Trophoblast cell (in vitro differentiated cells and primary cell): ENCODE results near the gene SNX33.
A peak's percentile ranks its signal among the peaks of the same experiment; 100 is the strongest.

Source experiments
- DNase-seq, 2 donors: peaks; one replicate each; pipeline ENCODE4 v3.0.0-alpha.2; 2016
- H2AFZ ChIP-seq: 2 replicates; pipeline ENCODE4 v1.6.1; 2013; ENCODE audit warnings: low read length, moderate library complexity, mild to moderate bottlenecking; ENCODE audit not compliant: insufficient read depth, poor library complexity
- H2AK5ac ChIP-seq: 2 replicates; pipeline ENCODE4 v1.6.1; 2013; ENCODE audit warnings: mild to moderate bottlenecking, low read length
- H2BK120ac ChIP-seq: 2 replicates; pipeline ENCODE4 v1.6.1; 2013; ENCODE audit warnings: low read length, mild to moderate bottlenecking, moderate library complexity; ENCODE audit not compliant: insufficient read depth, poor library complexity
- H2BK12ac ChIP-seq: 2 replicates; pipeline ENCODE4 v1.6.1; 2013; ENCODE audit warnings: mild to moderate bottlenecking, low read length, moderate library complexity
- H2BK5ac ChIP-seq: 2 replicates; pipeline ENCODE4 v1.6.1; 2013; ENCODE audit warnings: low read length, low read depth, moderate library complexity, mild to moderate bottlenecking; ENCODE audit not compliant: poor library complexity
- H3K14ac ChIP-seq: 2 replicates; pipeline ENCODE4 v1.6.1; 2013; ENCODE audit warnings: mild to moderate bottlenecking, low read length
- H3K18ac ChIP-seq: 2 replicates; pipeline ENCODE4 v1.6.1; 2013; ENCODE audit warnings: mild to moderate bottlenecking, low read length
- H3K23ac ChIP-seq: 2 replicates; pipeline ENCODE4 v1.6.1; 2013; ENCODE audit warnings: low read length
- H3K27ac ChIP-seq: 2 replicates; pipeline ENCODE4 v1.5.1; 2013; ENCODE audit warnings: low read depth, mild to moderate bottlenecking, inconsistent platforms, low read length, moderate library complexity
- H3K27me3 ChIP-seq: 2 replicates; pipeline ENCODE4 v1.6.1; 2013; ENCODE audit warnings: inconsistent platforms, mild to moderate bottlenecking, low read length, moderate library complexity; ENCODE audit not compliant: insufficient read depth
- H3K36me3 ChIP-seq, 2 experiments: 1 replicate in 1 of 2; 2 replicates in 1 of 2; pipeline ENCODE4 v1.6.1; 2013; ENCODE audit warnings: low read length in 2 of 2, mild to moderate bottlenecking in 2 of 2, moderate library complexity in 1 of 2; ENCODE audit not compliant: insufficient read depth in 2 of 2, control insufficient read depth in 1 of 2
- H3K4ac ChIP-seq: 2 replicates; pipeline ENCODE4 v1.6.1; 2013; ENCODE audit warnings: low read depth, mild to moderate bottlenecking, low read length, moderate library complexity
- H3K4me1 ChIP-seq, 2 experiments: 1 replicate in 1 of 2; 2 replicates in 1 of 2; pipeline ENCODE4 v1.6.1; 2013; ENCODE audit warnings: low read length in 2 of 2, mild to moderate bottlenecking in 2 of 2, moderate library complexity in 1 of 2; ENCODE audit not compliant: insufficient read depth in 2 of 2, control insufficient read depth in 1 of 2
- H3K4me2 ChIP-seq: 2 replicates; pipeline ENCODE4 v1.6.1; 2013; ENCODE audit warnings: inconsistent platforms, mild to moderate bottlenecking, low read length, moderate library complexity
- H3K4me3 ChIP-seq: 2 replicates; pipeline ENCODE4 v1.5.1; 2013; ENCODE audit warnings: mild to moderate bottlenecking, low read depth, low read length, inconsistent platforms
- H3K79me1 ChIP-seq: one replicate; pipeline ENCODE4 v1.6.1; 2013; ENCODE audit warnings: low read length
- H3K79me2 ChIP-seq: 2 replicates; pipeline ENCODE4 v1.6.1; 2013; ENCODE audit warnings: low read length, mild to moderate bottlenecking; ENCODE audit not compliant: control insufficient read depth, insufficient read depth, poor library complexity
- H3K9ac ChIP-seq: 2 replicates; pipeline ENCODE4 v1.6.1; 2013; ENCODE audit warnings: mild to moderate bottlenecking, low read length
- H3K9me3 ChIP-seq: 2 replicates; pipeline ENCODE4 v1.6.1; 2013; ENCODE audit warnings: low read depth, mild to moderate bottlenecking, control low read depth, inconsistent platforms, low read length; ENCODE audit not compliant: insufficient read depth
- H4K12ac ChIP-seq: 2 replicates; pipeline ENCODE4 v1.6.1; 2013; ENCODE audit warnings: low read depth, mild to moderate bottlenecking, low read length, moderate library complexity
- H4K8ac ChIP-seq: 2 replicates; pipeline ENCODE4 v1.6.1; 2013; ENCODE audit warnings: low read depth, mild to moderate bottlenecking, low read length, moderate library complexity
- H4K91ac ChIP-seq: one replicate; pipeline ENCODE4 v1.6.1; 2013; ENCODE audit warnings: low read depth, mild to moderate bottlenecking, low read length, moderate library complexity
- WGBS: extraction: QIAGEN DNeasy Blood & Tissue Kit; methylation state at CpG from one replicate; pipeline ENCODE4 v1.1.7; 2013; ENCODE audit warnings: missing lambda C conversion rate; ENCODE audit not compliant: insufficient read length, insufficient coverage; ENCODE audit errors: extremely low coverage; 5-methylcytosine and 5-hydroxymethylcytosine counted together

The SNX33 gene

DNA sequence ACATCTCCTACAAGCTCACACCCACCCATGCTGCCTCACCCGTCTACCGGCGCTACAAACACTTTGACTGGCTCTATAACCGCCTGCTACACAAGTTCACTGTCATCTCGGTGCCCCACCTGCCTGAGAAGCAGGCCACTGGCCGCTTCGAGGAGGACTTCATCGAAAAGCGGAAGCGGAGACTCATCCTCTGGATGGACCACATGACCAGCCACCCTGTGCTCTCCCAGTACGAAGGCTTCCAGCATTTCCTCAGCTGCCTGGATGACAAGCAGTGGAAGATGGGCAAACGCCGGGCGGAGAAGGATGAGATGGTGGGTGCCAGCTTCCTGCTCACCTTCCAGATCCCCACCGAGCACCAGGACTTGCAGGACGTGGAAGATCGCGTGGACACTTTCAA lies 2.1 kb downstream of the SNX33 start:
- H2BK120ac ChIP-seq: no peak overlapping the region
- H3K27ac ChIP-seq: no peak overlapping the region
- H3K23ac ChIP-seq: no peak overlapping the region
- H3K27me3 ChIP-seq: no peaks in the 10 kb centered on the region
- WGBS: no CpG with 5 or more reads among the region's 18 CpGs
- no peak overlapping the region for H3K4me3 ChIP-seq
- H3K36me3 ChIP-seq: peaks cover 15 to 21% of the 10 kb centered on the region in 2 experiments
- H2BK5ac ChIP-seq: no peak overlapping the region
- no peaks in the 10 kb centered on the region for H3K9me3 ChIP-seq
- H4K8ac ChIP-seq: no peak overlapping the region
- no peak overlapping the region for H3K18ac ChIP-seq
- peaks cover 18% of the 10 kb centered on the region for H3K79me1 ChIP-seq
- peaks cover 36 to 49% of the 10 kb centered on the region in 2 experiments for H3K4me1 ChIP-seq
- no peak overlapping the region for H3K9ac ChIP-seq
- H3K4me2 ChIP-seq: peak overlapping the region; percentile 1
- no peak overlapping the region for H4K12ac ChIP-seq
- H2AK5ac ChIP-seq: no peak overlapping the region
- peak overlapping the region; percentile 3 for H3K4ac ChIP-seq
- no peak overlapping the region for H2AFZ ChIP-seq
- H2BK12ac ChIP-seq: no peak overlapping the region
- DNase-seq: no peak
- H3K14ac ChIP-seq: no peak overlapping the region
- H4K91ac ChIP-seq: no peak overlapping the region
- H3K79me2 ChIP-seq: peaks cover 14% of the 10 kb centered on the region

DNA sequence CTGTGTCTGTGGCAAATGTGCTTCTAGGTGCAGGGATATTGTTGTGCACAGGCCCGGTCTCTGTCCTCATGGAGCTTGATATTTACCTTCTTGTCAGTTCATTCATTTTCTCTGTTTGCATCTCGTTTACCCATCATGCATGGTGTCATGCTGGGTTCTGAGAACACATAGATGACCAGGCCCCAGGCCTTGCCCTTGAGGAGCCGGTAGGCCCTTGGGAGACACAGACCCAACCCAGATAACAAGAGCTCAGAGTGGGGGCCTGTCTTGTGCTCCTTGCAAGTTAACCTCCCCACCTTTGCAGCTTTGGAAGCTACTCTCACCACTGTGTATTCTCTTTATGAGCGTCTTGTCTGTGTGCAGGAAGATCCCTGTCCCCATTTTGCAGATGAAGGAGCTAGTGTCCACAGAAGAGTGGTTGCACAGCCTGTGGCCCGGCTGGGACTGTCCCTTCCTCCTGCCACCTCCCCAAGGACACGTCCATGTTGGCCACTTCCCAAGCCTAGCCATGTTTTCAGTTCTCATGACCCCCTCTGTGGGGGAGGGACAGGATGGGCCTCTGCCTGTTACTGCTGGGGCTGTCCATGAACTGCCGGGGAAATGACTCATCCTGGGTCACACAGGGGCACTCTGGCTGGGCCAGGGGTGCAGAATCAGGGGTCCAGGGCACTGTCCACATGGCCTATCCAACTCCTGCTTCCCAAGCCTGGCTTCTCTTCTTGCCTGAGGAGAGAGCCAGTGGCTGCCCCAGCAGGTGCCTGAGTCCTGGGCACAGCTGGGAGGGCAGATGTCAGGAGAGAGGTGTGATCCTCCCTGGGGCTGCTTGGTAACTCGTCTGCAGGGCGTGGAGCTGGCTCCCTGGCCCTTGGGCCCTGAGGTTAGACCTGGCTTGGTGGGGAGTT lies 3.4 kb downstream of the SNX33 start:
- Histone ChIP-seq H4K8ac (no peak overlapping the region), H3K23ac (no peak overlapping the region), H3K14ac (no peak overlapping the region), H2BK5ac (no peak overlapping the region), H3K27me3 (no peaks in the 10 kb centered on the region), H2AFZ (no peak overlapping the region), H2AK5ac (no peak overlapping the region), H3K18ac (peak overlapping the region; percentile 16), H3K27ac (no peak overlapping the region), H3K9ac (no peak overlapping the region), H3K4me2 (peak overlapping the region; percentile 15), H3K9me3 (no peaks in the 10 kb centered on the region), H2BK120ac (no peak overlapping the region), H2BK12ac (no peak overlapping the region), H3K79me1 (peaks cover 18% of the 10 kb centered on the region), H3K36me3 (peaks cover 19 to 21% of the 10 kb centered on the region in 2 experiments), H3K4ac (peak overlapping the region; percentile 22), H3K4me3 (no peak overlapping the region), H3K4me1 (peaks cover 36 to 49% of the 10 kb centered on the region in 2 experiments), H4K91ac (no peak overlapping the region), H3K79me2 (peaks cover 14% of the 10 kb centered on the region), H4K12ac (no peak overlapping the region)
- WGBS: no CpG with 5 or more reads among the region's 9 CpGs
- DNase-seq: no peak

DNA sequence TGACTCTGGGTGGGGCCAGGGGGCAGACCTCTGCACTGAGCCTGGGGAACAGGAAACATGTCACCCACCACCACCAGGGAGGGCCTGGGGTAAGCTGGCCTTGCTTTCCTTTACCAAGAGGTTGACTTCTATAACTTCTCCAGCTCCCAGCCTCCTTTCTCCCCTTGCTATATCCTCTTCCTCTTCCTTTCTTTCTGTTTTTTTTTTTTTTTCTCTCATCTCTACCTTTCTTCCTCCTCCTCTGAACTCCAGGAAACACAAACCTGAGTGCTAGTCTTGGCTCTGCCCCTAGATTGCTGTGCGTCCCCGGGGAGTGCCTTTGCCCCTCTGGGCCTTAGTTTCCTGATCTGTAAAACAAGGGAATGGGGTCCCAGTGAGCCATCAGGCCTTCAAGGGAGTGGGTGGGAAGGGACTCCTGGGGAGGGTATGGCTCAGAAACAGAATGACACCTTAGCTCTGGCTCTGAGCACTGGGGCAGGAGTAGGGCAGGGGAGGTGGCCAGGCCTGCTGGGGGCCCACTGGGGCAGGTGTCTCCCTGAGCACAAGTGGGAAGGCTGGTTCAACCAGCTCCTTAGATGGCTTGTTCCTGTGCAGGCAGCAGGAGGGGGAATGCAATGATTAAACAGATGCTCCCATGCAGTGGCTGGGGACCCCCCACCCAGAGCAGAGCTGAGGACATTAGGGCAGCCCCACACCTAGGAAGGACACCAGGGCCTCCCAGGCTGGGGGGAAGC lies 4.3 kb downstream of the SNX33 start:
- no peak overlapping the region for H4K91ac ChIP-seq
- no peak overlapping the region for H4K8ac ChIP-seq
- peak overlapping the region; percentile 37 for H3K4me2 ChIP-seq
- H2AK5ac ChIP-seq: no peak overlapping the region
- H2BK12ac ChIP-seq: no peak overlapping the region
- peaks cover 14% of the 10 kb centered on the region for H3K79me2 ChIP-seq
- H3K4ac ChIP-seq: peak overlapping the region; percentile 3
- peaks cover 36 to 44% of the 10 kb centered on the region in 2 experiments for H3K4me1 ChIP-seq
- WGBS: no CpG with 5 or more reads among the region's 2 CpGs
- no peak overlapping the region for H3K9ac ChIP-seq
- no peak overlapping the region for H3K4me3 ChIP-seq
- H3K18ac ChIP-seq: peak overlapping the region; percentile 16
- no peak overlapping the region for H4K12ac ChIP-seq
- H2BK5ac ChIP-seq: no peak overlapping the region
- no peak overlapping the region for H2BK120ac ChIP-seq
- peaks cover 16% of the 10 kb centered on the region for H3K79me1 ChIP-seq
- H3K23ac ChIP-seq: no peak overlapping the region
- peaks cover 2% of the 10 kb centered on the region for H3K9me3 ChIP-seq
- no peak overlapping the region for H2AFZ ChIP-seq
- H3K27me3 ChIP-seq: no peaks in the 10 kb centered on the region
- no peak overlapping the region for H3K14ac ChIP-seq
- DNase-seq: no peak
- no peak overlapping the region for H3K27ac ChIP-seq
- peaks cover 23 to 28% of the 10 kb centered on the region in 2 experiments for H3K36me3 ChIP-seq

DNA sequence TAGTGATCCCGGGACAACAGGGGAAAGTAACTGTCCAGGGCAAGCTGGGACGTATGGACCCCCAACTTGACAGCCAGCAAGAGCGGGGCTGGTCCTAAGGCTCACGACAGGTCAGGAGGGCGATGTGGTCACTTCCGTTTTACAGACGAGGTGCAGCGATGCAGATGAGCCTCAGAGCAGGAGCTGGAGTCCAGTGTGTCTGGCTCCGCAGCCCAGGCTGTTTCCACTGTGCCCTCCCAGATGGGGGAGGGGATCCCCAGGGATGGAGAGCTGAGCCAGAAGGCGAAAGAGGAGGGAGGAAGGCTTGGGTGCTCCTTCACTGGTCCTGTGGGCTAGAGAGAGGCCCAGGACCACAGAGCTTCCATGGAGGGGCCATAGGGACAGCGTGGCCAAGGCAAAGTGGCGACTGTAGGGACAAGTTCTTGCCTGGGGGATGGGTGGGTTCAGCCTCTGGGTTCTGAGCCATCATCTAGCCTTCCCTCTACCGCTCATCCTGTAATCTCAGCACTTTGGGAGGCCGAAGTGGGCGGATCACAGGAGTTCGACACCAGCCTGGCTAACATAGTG lies 5.7 kb downstream of the SNX33 start:
- H3K4ac ChIP-seq: no peak overlapping the region
- H4K91ac ChIP-seq: no peak overlapping the region
- no peak overlapping the region for H3K27ac ChIP-seq
- H3K9ac ChIP-seq: no peak overlapping the region
- no peak overlapping the region for H4K12ac ChIP-seq
- H3K27me3 ChIP-seq: no peaks in the 10 kb centered on the region
- H3K4me1 ChIP-seq: peaks cover 36 to 44% of the 10 kb centered on the region in 2 experiments
- no peak overlapping the region for H4K8ac ChIP-seq
- peaks cover 36 to 43% of the 10 kb centered on the region in 2 experiments for H3K36me3 ChIP-seq
- no peak overlapping the region for H3K23ac ChIP-seq
- no peak overlapping the region for H2BK120ac ChIP-seq
- H3K79me1 ChIP-seq: peaks cover 2% of the 10 kb centered on the region
- no peak overlapping the region for H2AK5ac ChIP-seq
- no CpG with 5 or more reads among the region's 16 CpGs for WGBS
- H2BK12ac ChIP-seq: no peak overlapping the region
- H2BK5ac ChIP-seq: no peak overlapping the region
- H2AFZ ChIP-seq: no peak overlapping the region
- H3K4me3 ChIP-seq: no peak overlapping the region
- no peak overlapping the region for H3K18ac ChIP-seq
- DNase-seq: no peak
- peaks cover 3% of the 10 kb centered on the region for H3K79me2 ChIP-seq
- H3K14ac ChIP-seq: no peak overlapping the region
- H3K4me2 ChIP-seq: no peak overlapping the region
- peaks cover 2% of the 10 kb centered on the region for H3K9me3 ChIP-seq
